SU-DHL-6 (cell line): Measurements from ENCODE around the gene PLCH1.

Experiments
- H2AFZ ChIP-seq: fragments of 200-600 bp; sonication (generic); 2 replicates; pipeline ENCODE4 v1.6.1; 2014; ENCODE audit warnings: low read depth, mild to moderate bottlenecking, moderate library complexity, mixed read lengths, antibody characterized with exemption, low read length; ENCODE audit not compliant: severe bottlenecking
- H3F3A ChIP-seq: fragments of 200-600 bp; shearing (Covaris generic); 2 replicates; pipeline ENCODE4 v1.6.0; 2016; ENCODE audit warnings: antibody characterized with exemption, mild to moderate bottlenecking; ENCODE audit not compliant: insufficient read depth
- H3K27ac ChIP-seq: fragments of 200-600 bp; sonication (generic); 2 replicates; pipeline ENCODE4 v1.5.1; 2016; ENCODE audit warnings: low read depth, mild to moderate bottlenecking, low read length, moderate library complexity, mixed read lengths
- H3K27me3 ChIP-seq: fragments of 200-600 bp; sonication (generic), shearing (Covaris generic); 2 replicates; pipeline ENCODE4 v1.6.0; 2014; ENCODE audit warnings: mild to moderate bottlenecking, low read length
- H3K36me3 ChIP-seq: fragments of 200-600 bp; sonication (generic); 2 replicates; pipeline ENCODE4 v1.6.1; 2014; ENCODE audit warnings: mild to moderate bottlenecking, low read length, mixed read lengths
- H3K4me2 ChIP-seq: fragments of 300-600, 200-600 bp; shearing (Covaris generic), sonication (generic); 2 replicates; pipeline ENCODE4 v1.6.0; 2014; ENCODE audit warnings: low read length, low read depth, mild to moderate bottlenecking; ENCODE audit not compliant: poor library complexity, severe bottlenecking
- H3K4me3 ChIP-seq: fragments of 200-600 bp; sonication (generic); 2 replicates; pipeline ENCODE4 v1.5.1; 2014; ENCODE audit warnings: antibody characterized with exemption, low read length, mild to moderate bottlenecking, mixed read lengths; ENCODE audit not compliant: insufficient read depth, poor library complexity, severe bottlenecking
- H3K79me2 ChIP-seq: fragments of 200-600 bp; sonication (generic); 2 replicates; pipeline ENCODE4 v1.6.1; 2014; ENCODE audit warnings: mild to moderate bottlenecking, low read length, moderate library complexity; ENCODE audit not compliant: insufficient read depth
- H3K9ac ChIP-seq: fragments of 200-600 bp; sonication (generic); 2 replicates; pipeline ENCODE4 v1.7.0; 2014; ENCODE audit warnings: mild to moderate bottlenecking, low read length
- H3K9me2 ChIP-seq: fragments of 200-600 bp; sonication (generic); replicated peaks from 2 replicates; pipeline ENCODE4 v1.6.1; 2014; ENCODE audit warnings: low read length; ENCODE audit not compliant: insufficient read depth
- H3K9me3 ChIP-seq: fragments of 200-600 bp; sonication (generic); 2 replicates; pipeline ENCODE4 v1.6.1; 2014; ENCODE audit warnings: low read length, mixed read lengths; ENCODE audit not compliant: insufficient read depth
- H4K20me1 ChIP-seq: fragments of 200-600 bp; sonication (generic); 2 replicates; pipeline ENCODE4 v1.6.1; 2014; ENCODE audit warnings: low read depth, mild to moderate bottlenecking, antibody characterized with exemption, low read length, moderate library complexity, mixed read lengths
- EZH2phosphoT487 ChIP-seq: fragments of 200-600 bp; sonication (generic), shearing (Covaris generic); conservative IDR thresholded peaks from 2 replicates; pipeline ENCODE4 v1.6.1; 2018; ENCODE audit warnings: mild to moderate bottlenecking, antibody characterized with exemption, low read length, moderate library complexity, mixed read lengths
- TF ChIP-seq, protein P1 (sequence below): fragments of 200-600 bp; sonication (generic); IDR thresholded peaks from one replicate; pipeline ENCODE4 v1.5.1; 2017; ENCODE audit warnings: antibody characterized with exemption, mild to moderate bottlenecking, low read length, moderate library complexity; ENCODE audit not compliant: insufficient read depth, poor library complexity, severe bottlenecking

The PLCH1 gene

DNA sequence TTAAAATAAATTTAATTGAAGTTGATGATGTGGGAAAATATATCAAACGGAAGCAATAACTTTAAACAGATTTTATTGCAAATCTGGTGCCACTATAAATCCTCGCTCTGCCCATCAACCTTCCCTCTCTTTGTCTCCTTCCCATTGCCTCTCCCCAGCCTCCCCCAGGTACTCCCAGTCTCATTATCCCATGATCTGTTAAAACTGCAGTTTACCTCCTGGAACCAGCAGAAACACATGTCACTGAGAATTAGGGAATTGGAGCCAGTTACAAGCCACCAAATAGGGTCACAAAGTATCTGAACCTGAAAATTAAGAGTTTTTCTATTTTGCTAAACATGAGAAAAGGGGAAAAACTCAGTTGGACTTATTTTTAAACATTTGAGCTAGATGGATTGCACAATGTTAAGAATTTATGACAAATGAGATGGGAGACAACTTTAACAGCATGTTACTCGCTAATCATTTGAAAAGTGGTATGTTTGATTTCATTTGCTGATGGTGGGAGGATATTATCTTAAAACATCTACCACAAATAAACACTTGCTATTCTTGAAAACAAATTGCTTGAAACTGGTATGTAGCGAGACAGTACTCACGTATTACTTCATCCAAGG is 2.4 kb downstream of the PLCH1 start:
- Histone ChIP-seq H3F3A (no peaks in the 10 kb centered on the region), H3K36me3 (no peaks in the 10 kb centered on the region), H3K4me2 (no peak overlapping the region), H4K20me1 (no peaks in the 10 kb centered on the region), H3K9me3 (no peaks in the 10 kb centered on the region), H3K27me3 (no peaks in the 10 kb centered on the region), H3K4me3 (no peak overlapping the region), H3K9ac (no peak overlapping the region), H3K79me2 (no peaks in the 10 kb centered on the region), H3K9me2 (no peaks in the 10 kb centered on the region), H2AFZ (no peak overlapping the region), H3K27ac (no peak overlapping the region)
- TF ChIP-seq, protein P1, sequence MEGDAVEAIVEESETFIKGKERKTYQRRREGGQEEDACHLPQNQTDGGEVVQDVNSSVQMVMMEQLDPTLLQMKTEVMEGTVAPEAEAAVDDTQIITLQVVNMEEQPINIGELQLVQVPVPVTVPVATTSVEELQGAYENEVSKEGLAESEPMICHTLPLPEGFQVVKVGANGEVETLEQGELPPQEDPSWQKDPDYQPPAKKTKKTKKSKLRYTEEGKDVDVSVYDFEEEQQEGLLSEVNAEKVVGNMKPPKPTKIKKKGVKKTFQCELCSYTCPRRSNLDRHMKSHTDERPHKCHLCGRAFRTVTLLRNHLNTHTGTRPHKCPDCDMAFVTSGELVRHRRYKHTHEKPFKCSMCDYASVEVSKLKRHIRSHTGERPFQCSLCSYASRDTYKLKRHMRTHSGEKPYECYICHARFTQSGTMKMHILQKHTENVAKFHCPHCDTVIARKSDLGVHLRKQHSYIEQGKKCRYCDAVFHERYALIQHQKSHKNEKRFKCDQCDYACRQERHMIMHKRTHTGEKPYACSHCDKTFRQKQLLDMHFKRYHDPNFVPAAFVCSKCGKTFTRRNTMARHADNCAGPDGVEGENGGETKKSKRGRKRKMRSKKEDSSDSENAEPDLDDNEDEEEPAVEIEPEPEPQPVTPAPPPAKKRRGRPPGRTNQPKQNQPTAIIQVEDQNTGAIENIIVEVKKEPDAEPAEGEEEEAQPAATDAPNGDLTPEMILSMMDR: no peak
- TF ChIP-seq EZH2phosphoT487: no peak

DNA sequence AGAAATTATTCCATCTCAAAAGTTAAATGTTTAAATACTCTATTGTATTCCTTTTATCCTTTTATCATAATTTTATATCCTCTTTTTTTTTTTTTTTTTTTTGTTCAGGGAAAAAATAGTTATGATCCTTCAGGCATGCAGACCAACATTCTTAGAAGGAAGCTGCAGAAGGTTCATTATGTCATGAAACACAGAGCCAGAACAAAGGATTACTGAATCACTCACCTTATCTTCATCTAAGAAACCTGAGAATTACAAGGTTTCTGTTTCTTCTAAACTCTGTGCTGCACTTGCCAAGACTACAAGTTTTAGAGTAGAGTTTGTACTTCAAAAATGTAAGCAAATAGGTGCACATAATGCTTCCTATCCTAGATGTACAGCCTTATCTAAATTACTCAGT is 3.3 kb downstream of the PLCH1 start:
- Histone ChIP-seq H3K4me3 (no peak overlapping the region), H3K79me2 (no peaks in the 10 kb centered on the region), H4K20me1 (no peaks in the 10 kb centered on the region), H3K36me3 (no peaks in the 10 kb centered on the region), H3K9me3 (no peaks in the 10 kb centered on the region), H3K27me3 (no peaks in the 10 kb centered on the region), H3K9ac (no peak overlapping the region), H3K4me2 (no peak overlapping the region), H3K27ac (no peak overlapping the region), H2AFZ (no peak overlapping the region), H3K9me2 (no peaks in the 10 kb centered on the region), H3F3A (no peaks in the 10 kb centered on the region)
- TF ChIP-seq EZH2phosphoT487: no peak
- TF ChIP-seq, protein P1: no peak

DNA sequence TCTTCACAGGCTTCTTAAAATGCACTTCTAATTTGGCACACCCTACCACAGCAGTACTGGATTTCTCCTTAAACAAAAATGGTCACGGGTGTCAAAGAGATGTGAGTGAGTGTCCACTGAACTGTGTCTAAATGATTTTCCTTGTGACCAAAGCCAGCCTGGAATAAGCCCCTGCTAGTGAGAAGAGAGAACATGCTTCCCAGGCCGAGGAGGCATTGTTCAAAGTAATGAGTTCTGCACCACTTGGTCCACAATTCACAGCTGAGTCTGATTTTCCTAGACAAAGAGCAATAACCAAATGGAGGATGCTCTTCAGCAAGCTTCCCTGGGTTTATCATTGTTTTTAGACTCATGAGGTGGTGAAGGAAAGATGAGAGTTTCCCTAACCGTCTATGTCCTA is 3.8 kb downstream of the PLCH1 start:
- Histone ChIP-seq H3K27me3 (no peaks in the 10 kb centered on the region), H3K36me3 (no peaks in the 10 kb centered on the region), H3K27ac (no peak overlapping the region)

More for the DNA sequence above, 3.8 kb downstream of the PLCH1 start:
- Histone ChIP-seq H3K4me2 (no peak overlapping the region), H3K9ac (no peak overlapping the region), H2AFZ (no peak overlapping the region), H3K79me2 (no peaks in the 10 kb centered on the region), H3K9me3 (no peaks in the 10 kb centered on the region), H3K9me2 (no peaks in the 10 kb centered on the region), H3F3A (no peaks in the 10 kb centered on the region), H4K20me1 (no peaks in the 10 kb centered on the region), H3K4me3 (no peak overlapping the region)
- TF ChIP-seq, protein P1: no peak
- no peak for TF ChIP-seq EZH2phosphoT487
